Lower leg skin (tissue), 3 donors: ENCODE data around the gene ASXL1.

Source experiments
- CTCF ChIP-seq, 3 donors: fragments of 450-650 bp; IDR thresholded peaks; one replicate each; pipeline ENCODE4 v1.5.1; 2016; ENCODE audit warnings: antibody characterized with exemption in 3 of 3, mild to moderate bottlenecking in 3 of 3, moderate library complexity in 2 of 3
- POLR2A ChIP-seq, 2 donors: fragments of 450-650 bp; IDR thresholded peaks; one replicate each; pipeline ENCODE4 v1.6.1; 2016 to 2017; ENCODE audit warnings: antibody characterized with exemption in 2 of 2, mild to moderate bottlenecking in 1 of 2, moderate library complexity in 1 of 2

- TF ChIP-seq CTCF (IDR thresholded peaks at IDR 0.05), result no peak
- no peak for TF ChIP-seq POLR2A (IDR thresholded peaks at IDR 0.05)
Observed at GRCh38 chr20:32357375-32357868, 709 bp upstream of the ASXL1 start.
